Thyroid gland (tissue), 4 donors: Measurements from ENCODE around the gene SYNJ2.

ENCODE experiments used
- POLR2A ChIP-seq, 2 donors: fragments of 450-650 bp; IDR thresholded peaks; one replicate each; pipeline ENCODE4 v1.6.1; 2017; ENCODE audit warnings: antibody characterized with exemption in 2 of 2, mild to moderate bottlenecking in 2 of 2, moderate library complexity in 1 of 2
- TF ChIP-seq, protein P1 (sequence below), 6 experiments: fragments of 200-600 bp in 3 of 6; fragments of 450-650 bp in 3 of 6; sonication (generic) in 3 of 6; IDR thresholded peaks; one replicate each; pipeline ENCODE4 v1.5.1; 2016 to 2019; ENCODE audit warnings: antibody characterized with exemption in 6 of 6, mild to moderate bottlenecking in 2 of 6, inconsistent platforms in 1 of 6, moderate library complexity in 1 of 6

GRCh38 chr6:157937916-157938315, 43.7 kb upstream of the SYNJ2 start:
- TF ChIP-seq, protein P1, sequence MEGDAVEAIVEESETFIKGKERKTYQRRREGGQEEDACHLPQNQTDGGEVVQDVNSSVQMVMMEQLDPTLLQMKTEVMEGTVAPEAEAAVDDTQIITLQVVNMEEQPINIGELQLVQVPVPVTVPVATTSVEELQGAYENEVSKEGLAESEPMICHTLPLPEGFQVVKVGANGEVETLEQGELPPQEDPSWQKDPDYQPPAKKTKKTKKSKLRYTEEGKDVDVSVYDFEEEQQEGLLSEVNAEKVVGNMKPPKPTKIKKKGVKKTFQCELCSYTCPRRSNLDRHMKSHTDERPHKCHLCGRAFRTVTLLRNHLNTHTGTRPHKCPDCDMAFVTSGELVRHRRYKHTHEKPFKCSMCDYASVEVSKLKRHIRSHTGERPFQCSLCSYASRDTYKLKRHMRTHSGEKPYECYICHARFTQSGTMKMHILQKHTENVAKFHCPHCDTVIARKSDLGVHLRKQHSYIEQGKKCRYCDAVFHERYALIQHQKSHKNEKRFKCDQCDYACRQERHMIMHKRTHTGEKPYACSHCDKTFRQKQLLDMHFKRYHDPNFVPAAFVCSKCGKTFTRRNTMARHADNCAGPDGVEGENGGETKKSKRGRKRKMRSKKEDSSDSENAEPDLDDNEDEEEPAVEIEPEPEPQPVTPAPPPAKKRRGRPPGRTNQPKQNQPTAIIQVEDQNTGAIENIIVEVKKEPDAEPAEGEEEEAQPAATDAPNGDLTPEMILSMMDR (IDR thresholded peaks at IDR 0.05): no peak
- TF ChIP-seq POLR2A (IDR thresholded peaks at IDR 0.05): no peak
